ENCODE results near the gene FKBP2. TPM values are rescaled to one million over a fixed set of nuclear protein-coding genes. Genes with fewer than 3 reads are reported as not detected.

Gene FKBP2
- total RNA-seq, 1 experiment from 2014 or later, result 70.2 TPM

- H3K4me3 ChIP-seq (ENCODE audit: low read depth, low read length), result no peak overlapping the region
- intact Hi-C loops (cut with micrococcal nuclease; ENCODE audit: unreplicated experiment), result no loop called here
- H3K4me1 Mint-ChIP-seq (ENCODE audit: low read depth, unreplicated experiment), result peaks cover 9% of the 10 kb centered on the region
- no peak overlapping the region for H3K4me3 Mint-ChIP-seq (ENCODE audit: unreplicated experiment)
- H3K9me3 Mint-ChIP-seq (ENCODE audit: unreplicated experiment), result no peaks in the 10 kb centered on the region
- no peak for TF ChIP-seq CTCF (IDR thresholded peaks at IDR 0.05; ENCODE audit: insufficient read depth in 1 of 2, low read depth in 1 of 2, low read length in 1 of 2, severe bottlenecking in 1 of 2, unreplicated experiment in 1 of 2)
- peaks cover 12% of the 10 kb centered on the region for H3K4me1 ChIP-seq
- DNase-seq, result no peak
- H3K27me3 Mint-ChIP-seq (ENCODE audit: insufficient read depth, unreplicated experiment), result peaks cover 9% of the 10 kb centered on the region
- H3K27me3 ChIP-seq (replicated peaks; ENCODE audit: control insufficient read depth, insufficient read depth, low read length), result peaks cover 2% of the 10 kb centered on the region; the same call in 1 of the 2 replicates
- POLR2A ChIA-PET, result no interaction called here
- no peaks in the 10 kb centered on the region for H3K36me3 ChIP-seq (ENCODE audit: control insufficient read depth, insufficient read depth, low read length)
- no peaks in the 10 kb centered on the region for H3K9me3 ChIP-seq
- BruUV-seq (replicated peaks), result no TSS peak
- H3K36me3 Mint-ChIP-seq (ENCODE audit: insufficient read depth, unreplicated experiment), result peaks cover 15% of the 10 kb centered on the region
- H3K27ac Mint-ChIP-seq (ENCODE audit: unreplicated experiment), result no peak overlapping the region
- CTCF ChIA-PET, result interaction anchor here (1.5 kb wide), 1 partner anchor 15 kb away, joined by 7 read pairs; no protein-coding TSS in a partner anchor
These were observed 48.2 kb downstream of the FKBP2 start for GRCh38 chr11:64289002-64289564.

DNA sequence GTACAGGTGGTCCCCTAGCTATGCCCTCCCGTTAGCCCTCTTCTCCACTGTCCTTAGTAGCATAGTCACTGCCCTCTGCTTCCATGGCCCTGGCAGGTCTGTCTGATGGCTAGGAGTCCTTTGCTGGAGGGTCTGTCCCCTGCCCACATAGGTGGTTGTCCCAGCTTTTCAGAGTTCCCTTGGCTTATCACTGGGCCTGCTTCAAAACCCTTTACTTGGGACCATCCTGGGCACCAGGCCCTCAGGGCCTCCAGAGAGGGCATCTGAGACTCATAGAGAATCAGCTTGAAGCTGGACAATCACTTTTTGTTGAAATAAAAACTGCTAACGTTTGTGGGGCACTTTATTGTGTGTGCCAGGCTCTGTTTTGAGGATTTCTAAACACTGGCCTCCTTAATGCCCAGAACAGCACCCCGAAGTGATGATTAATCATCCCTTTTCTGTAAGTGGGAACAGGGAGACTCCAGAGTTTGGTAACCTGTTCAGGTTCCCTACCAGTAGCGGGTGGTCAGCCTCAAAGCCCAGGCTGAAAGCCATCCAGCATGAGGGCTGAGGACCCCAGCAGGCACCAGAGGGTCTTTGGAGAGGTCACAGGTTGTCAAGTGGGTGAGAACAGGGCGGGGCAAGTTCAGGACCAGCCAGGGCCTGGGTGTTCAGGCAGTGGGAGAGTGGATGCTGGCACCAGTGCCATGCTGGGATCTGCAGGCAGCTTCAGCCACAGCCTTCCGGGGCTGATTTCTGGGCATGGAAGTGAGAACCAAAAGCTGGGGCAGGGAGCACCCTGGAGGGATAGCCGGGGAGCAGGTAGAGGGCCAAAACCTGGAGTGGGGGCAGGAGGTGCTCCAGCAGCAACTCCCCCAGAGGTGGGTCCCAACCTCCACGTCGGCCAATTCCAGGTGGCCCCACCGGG is 49.7 kb downstream of the FKBP2 start:
- H3K4me3 Mint-ChIP-seq (ENCODE audit: unreplicated experiment), result peak overlapping the region; percentile 65
- H3K9me3 Mint-ChIP-seq (ENCODE audit: unreplicated experiment), result no peaks in the 10 kb centered on the region
- H3K27me3 Mint-ChIP-seq (ENCODE audit: insufficient read depth, unreplicated experiment), result peaks cover 14% of the 10 kb centered on the region
- DNase-seq, result no peak
- H3K4me3 ChIP-seq (ENCODE audit: low read depth, low read length), result no peak overlapping the region
- H3K36me3 ChIP-seq (ENCODE audit: control insufficient read depth, insufficient read depth, low read length), result no peaks in the 10 kb centered on the region
- H3K4me1 Mint-ChIP-seq (ENCODE audit: low read depth, unreplicated experiment), result peaks cover 9% of the 10 kb centered on the region
- no peak overlapping the region for H3K27ac Mint-ChIP-seq (ENCODE audit: unreplicated experiment)
- H3K36me3 Mint-ChIP-seq (ENCODE audit: insufficient read depth, unreplicated experiment), result peaks cover 11% of the 10 kb centered on the region
- no peak for TF ChIP-seq CTCF (IDR thresholded peaks at IDR 0.05; ENCODE audit: insufficient read depth in 1 of 2, low read depth in 1 of 2, low read length in 1 of 2, severe bottlenecking in 1 of 2, unreplicated experiment in 1 of 2)
- H3K4me1 ChIP-seq, result peaks cover 12% of the 10 kb centered on the region
- H3K27me3 ChIP-seq (replicated peaks; ENCODE audit: control insufficient read depth, insufficient read depth, low read length), result peaks cover 2% of the 10 kb centered on the region; the same call in 1 of the 2 replicates
- H3K9me3 ChIP-seq, result no peaks in the 10 kb centered on the region
- CTCF ChIA-PET, result interaction anchor here (1.5 kb wide), 2 partner anchors 10 to 14 kb away, joined by 4 to 7 read pairs; no protein-coding TSS in a partner anchor
- intact Hi-C loops (cut with micrococcal nuclease; ENCODE audit: unreplicated experiment), result no loop called here
- no TSS peak for BruUV-seq (replicated peaks)
- POLR2A ChIA-PET, result no interaction called here

GRCh38 chr11:64291262-64291751 is 50.4 kb downstream of the FKBP2 start, which contains the start of gene KCNK4:
KCNK4 (plus strand) TSS chr11:64291302; CDS start chr11:64293019, 1,717 bp downstream.
- peak within 1 kb of the TSS; percentile 65 for H3K4me3 Mint-ChIP-seq (ENCODE audit: unreplicated experiment)
- DNase-seq, result no peak
- TF ChIP-seq CTCF (IDR thresholded peaks at IDR 0.05; ENCODE audit: insufficient read depth in 1 of 2, low read depth in 1 of 2, low read length in 1 of 2, severe bottlenecking in 1 of 2, unreplicated experiment in 1 of 2), result no peak
- intact Hi-C loops (cut with micrococcal nuclease; ENCODE audit: unreplicated experiment), result no loop called here
- POLR2A ChIA-PET, result no interaction called here
- H3K27me3 Mint-ChIP-seq (ENCODE audit: insufficient read depth, unreplicated experiment), result peaks cover 14% of the 10 kb centered on the region
- no peaks in the 10 kb centered on the region for H3K9me3 Mint-ChIP-seq (ENCODE audit: unreplicated experiment)
- no TSS peak for BruUV-seq (replicated peaks)
- CTCF ChIA-PET, result no interaction called here
- peaks cover 8% of the 10 kb centered on the region for H3K4me1 ChIP-seq
- H3K36me3 Mint-ChIP-seq (ENCODE audit: insufficient read depth, unreplicated experiment), result peaks cover 9% of the 10 kb centered on the region
- H3K27ac Mint-ChIP-seq (ENCODE audit: unreplicated experiment), result no peak within 1 kb of the TSS
- peaks cover 7% of the 10 kb centered on the region for H3K4me1 Mint-ChIP-seq (ENCODE audit: low read depth, unreplicated experiment)
- H3K4me3 ChIP-seq (ENCODE audit: low read depth, low read length), result peak within 1 kb of the TSS; percentile 26
- peaks cover 2% of the 10 kb centered on the region; the same call in 1 of the 2 replicates for H3K27me3 ChIP-seq (replicated peaks; ENCODE audit: control insufficient read depth, insufficient read depth, low read length)
- no peaks in the 10 kb centered on the region for H3K36me3 ChIP-seq (ENCODE audit: control insufficient read depth, insufficient read depth, low read length)
- H3K9me3 ChIP-seq, result no peaks in the 10 kb centered on the region
